ENCODE results near the gene LRRC10B. TPM values are rescaled to one million over a fixed set of nuclear protein-coding genes. Genes with fewer than 3 reads are reported as not detected.
A peak's percentile ranks its signal among the peaks of the same experiment; 100 is the strongest.

Gene LRRC10B
- total RNA-seq, 1 donor from 2014 or later = under 0.01 TPM

- DNase-seq (ENCODE audit: low read depth in 2 of 2) = peak in 1 of 2 donors; percentile 18
These were observed 36.8 kb downstream of the LRRC10B start for GRCh38 chr11:61545341-61545740.

- no peak for DNase-seq (ENCODE audit: low read depth in 2 of 2)
These were observed 37.4 kb downstream of the LRRC10B start for GRCh38 chr11:61545921-61546320.

GRCh38 chr11:61546663-61547062, 38.1 kb downstream of the LRRC10B start:
- no peak for DNase-seq (ENCODE audit: low read depth in 2 of 2)

- no peak for DNase-seq (ENCODE audit: low read depth in 2 of 2)
These were observed 38.7 kb downstream of the LRRC10B start for GRCh38 chr11:61547246-61547645.

- no peak for DNase-seq (ENCODE audit: low read depth in 2 of 2)
These were observed 40.6 kb downstream of the LRRC10B start for GRCh38 chr11:61549177-61549576.

GRCh38 chr11:61549662-61550568, 41.4 kb downstream of the LRRC10B start:
- no peak for DNase-seq (ENCODE audit: low read depth in 2 of 2)

- no peak for DNase-seq (ENCODE audit: low read depth in 2 of 2)
These were observed 42.2 kb downstream of the LRRC10B start for GRCh38 chr11:61550665-61551227.

GRCh38 chr11:61551634-61552033, 43.1 kb downstream of the LRRC10B start:
- no peak for DNase-seq (ENCODE audit: low read depth in 2 of 2)

- DNase-seq (ENCODE audit: low read depth in 2 of 2) = no peak
These were observed 43.6 kb downstream of the LRRC10B start for GRCh38 chr11:61552108-61552635.

GRCh38 chr11:61553373-61554171, 45.0 kb downstream of the LRRC10B start:
- no peak for DNase-seq (ENCODE audit: low read depth in 2 of 2)

GRCh38 chr11:61554172-61554988, 45.8 kb downstream of the LRRC10B start:
- DNase-seq (ENCODE audit: low read depth in 2 of 2) = no peak

- no peak for DNase-seq (ENCODE audit: low read depth in 2 of 2)
These were observed 46.8 kb downstream of the LRRC10B start for GRCh38 chr11:61555051-61555969.

GRCh38 chr11:61555978-61556377, 47.4 kb downstream of the LRRC10B start:
- DNase-seq (ENCODE audit: low read depth in 2 of 2) = no peak

- DNase-seq (ENCODE audit: low read depth in 2 of 2) = no peak
These were observed 48.1 kb downstream of the LRRC10B start for GRCh38 chr11:61556621-61557020.

Other genes with a start within 250 kb of the LRRC10B start
- gene VWCE, start 213.4 kb upstream of the LRRC10B start, total RNA-seq = 2.3 and 3.3 TPM in 2 replicates
- 310 and 356 TPM in 2 replicates for gene DDB1, start 175.6 kb upstream of the LRRC10B start, total RNA-seq
- 13.2 and 18.0 TPM in 2 replicates for gene TKFC, start 175.5 kb upstream of the LRRC10B start, total RNA-seq
- 32.5 and 55.4 TPM in 2 replicates for gene CYB561A3, start 146.9 kb upstream of the LRRC10B start, total RNA-seq
- 10.4 and 14.9 TPM in 2 replicates for gene TMEM138, start 146.4 kb upstream of the LRRC10B start, total RNA-seq
- 6.2 and 12.4 TPM in 2 replicates for gene TMEM216, start 116.2 kb upstream of the LRRC10B start, total RNA-seq
- gene CPSF7, start 78.8 kb upstream of the LRRC10B start, total RNA-seq = 9.9 and 15.7 TPM in 2 replicates
- 39.1 and 50.7 TPM in 2 replicates for gene SDHAF2, start 78.6 kb upstream of the LRRC10B start, total RNA-seq
- gene SYT7, start 72.3 kb downstream of the LRRC10B start, total RNA-seq = 0.25 and 0.39 TPM in 2 replicates
- gene DAGLA, start 171.6 kb downstream of the LRRC10B start, total RNA-seq = 1.7 and 3.2 TPM in 2 replicates
- 0.25 and 0.26 TPM in 2 replicates for gene MYRF, start 243.9 kb downstream of the LRRC10B start, total RNA-seq

Measured in dermis microvascular lymphatic vessel endothelial cell (primary cell).